HG02571 (cell line): ENCODE measurements around the gene NKAIN2.
"Not testable (repeated sequence)": the region's sequence is repeated elsewhere in the genome, so short reads cannot be mapped to it uniquely, and the experiment has no call there.

ENCODE experiments used
- ATAC-seq: cut with Tn5 transposase; IDR thresholded peaks from one replicate; pipeline ENCODE4 v1.9.1; 2021; ENCODE audit warnings: mild to moderate bottlenecking, moderate library complexity; ENCODE audit not compliant: unreplicated experiment

Gene NKAIN2

GRCh38 chr6:124410425-124410824 lies 606.8 kb downstream of the NKAIN2 start:
- ATAC-seq: not testable (repeated sequence)

- ATAC-seq: not testable (repeated sequence)
Observed at GRCh38 chr6:124412657-124413056, 609.0 kb downstream of the NKAIN2 start.

- ATAC-seq: no peak
Observed at GRCh38 chr6:124420116-124420840, 616.6 kb downstream of the NKAIN2 start.

GRCh38 chr6:124423621-124424020 lies 620.0 kb downstream of the NKAIN2 start:
- no peak for ATAC-seq

- no peak for ATAC-seq
Observed at GRCh38 chr6:124430740-124431318, 627.2 kb downstream of the NKAIN2 start.

GRCh38 chr6:124432620-124433019 lies 629.0 kb downstream of the NKAIN2 start:
- ATAC-seq: no peak

GRCh38 chr6:124433387-124434160 lies 629.9 kb downstream of the NKAIN2 start:
- ATAC-seq: no peak

GRCh38 chr6:124434421-124434820 lies 630.8 kb downstream of the NKAIN2 start:
- no peak for ATAC-seq

GRCh38 chr6:124436803-124437202 lies 633.1 kb downstream of the NKAIN2 start:
- ATAC-seq: no peak

GRCh38 chr6:124438546-124439065 lies 634.9 kb downstream of the NKAIN2 start:
- ATAC-seq: no peak

GRCh38 chr6:124441450-124441849 lies 637.8 kb downstream of the NKAIN2 start:
- no peak for ATAC-seq

GRCh38 chr6:124443541-124443940 lies 639.9 kb downstream of the NKAIN2 start:
- no peak for ATAC-seq

GRCh38 chr6:124445581-124445980 lies 641.9 kb downstream of the NKAIN2 start:
- ATAC-seq: no peak

GRCh38 chr6:124446961-124447360 lies 643.3 kb downstream of the NKAIN2 start:
- ATAC-seq: no peak

- ATAC-seq: no peak
Observed at GRCh38 chr6:124459268-124459667, 655.6 kb downstream of the NKAIN2 start.

GRCh38 chr6:124462750-124463149 lies 659.1 kb downstream of the NKAIN2 start:
- ATAC-seq: no peak

GRCh38 chr6:124463271-124463670 lies 659.6 kb downstream of the NKAIN2 start:
- ATAC-seq: no peak

- ATAC-seq: not testable (repeated sequence)
Observed at GRCh38 chr6:124464600-124464999, 660.9 kb downstream of the NKAIN2 start.

- ATAC-seq: no peak
Observed at GRCh38 chr6:124466949-124467348, 663.3 kb downstream of the NKAIN2 start.

GRCh38 chr6:124467366-124467765 lies 663.7 kb downstream of the NKAIN2 start:
- ATAC-seq: no peak

- ATAC-seq: no peak
Observed at GRCh38 chr6:124470803-124471202, 667.1 kb downstream of the NKAIN2 start.

GRCh38 chr6:124475176-124475575 lies 671.5 kb downstream of the NKAIN2 start:
- no peak for ATAC-seq
